RWPE2 (cell line): ENCODE measurements around the gene GPR107.
A peak's percentile ranks its signal among the peaks of the same experiment; 100 is the strongest.

Experiments used
- ATAC-seq: fragments of 200-7000 bp; cut with Tn5 transposase; 3 replicates; pipeline ENCODE4 v1.9.1; 2021; ENCODE audit warnings: low read depth
- DNase-seq: peaks from one replicate; pipeline ENCODE4 v3.0.0-alpha.2; 2020; ENCODE audit warnings: low spot score
- H3K27ac ChIP-seq: fragments of 450-650 bp; 2 replicates; pipeline ENCODE4 v1.5.1; 2017; ENCODE audit warnings: mild to moderate bottlenecking; ENCODE audit not compliant: poor library complexity, severe bottlenecking
- H3K27me3 ChIP-seq: fragments of 250-450 bp; sonication (Bioruptor Pico); 2 replicates; pipeline ENCODE4 v1.5.1; 2021; ENCODE audit warnings: mild to moderate bottlenecking, moderate library complexity; ENCODE audit not compliant: insufficient read depth, poor library complexity, severe bottlenecking
- H3K36me3 ChIP-seq: fragments of 250-450 bp; sonication (Bioruptor Pico); 2 replicates; pipeline ENCODE4 v1.5.1; 2020; ENCODE audit warnings: low read depth, mild to moderate bottlenecking, moderate library complexity
- H3K4me1 ChIP-seq: fragments of 250-450 bp; sonication (Bioruptor Pico); 2 replicates; pipeline ENCODE4 v1.5.1; 2021; ENCODE audit warnings: mild to moderate bottlenecking, moderate library complexity; ENCODE audit not compliant: insufficient read depth, poor library complexity, severe bottlenecking
- H3K4me3 ChIP-seq: fragments of 250-450 bp; sonication (Bioruptor Pico); 2 replicates; pipeline ENCODE4 v1.5.1; 2021; ENCODE audit warnings: mild to moderate bottlenecking, moderate library complexity; ENCODE audit not compliant: severe bottlenecking
- H3K9me3 ChIP-seq: fragments of 250-450 bp; sonication (Bioruptor Pico); 2 replicates; pipeline ENCODE4 v1.5.1; 2021; ENCODE audit warnings: mild to moderate bottlenecking, moderate library complexity; ENCODE audit not compliant: severe bottlenecking
- CTCF ChIP-seq: fragments of 450-650 bp; IDR thresholded peaks from one replicate; pipeline ENCODE4 v1.5.1; 2017; ENCODE audit warnings: mild to moderate bottlenecking, moderate library complexity; ENCODE audit not compliant: poor library complexity, severe bottlenecking

The GPR107 gene

DNA sequence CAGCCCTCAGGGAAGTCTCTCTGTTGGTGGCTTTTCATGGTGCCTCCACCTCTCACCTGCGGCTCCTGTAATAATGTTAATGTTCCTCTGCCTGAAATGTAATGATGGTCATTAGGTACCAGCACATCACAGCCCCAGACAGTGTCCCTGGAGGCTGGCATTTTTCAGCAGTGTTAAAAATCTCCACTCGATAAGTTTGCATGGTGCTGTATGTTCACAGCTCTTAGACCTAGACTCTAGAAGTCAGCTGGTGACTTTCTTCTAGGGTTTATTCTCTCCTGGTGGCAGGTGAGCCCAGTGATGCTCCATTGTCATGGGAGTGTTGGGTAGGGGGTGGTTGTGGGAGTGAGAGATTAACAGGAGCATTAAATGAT is 53.1 kb downstream of the GPR107 start:
- peaks cover 50% of the 10 kb centered on the region for H3K36me3 ChIP-seq
- no peak for TF ChIP-seq CTCF
- DNase-seq (no peak), ATAC-seq (peak; percentile 33; the same call in 2 of the 3 replicates)
- no peak overlapping the region for H3K4me3 ChIP-seq
- no peaks in the 10 kb centered on the region for H3K9me3 ChIP-seq
- no peak overlapping the region for H3K27ac ChIP-seq
- H3K27me3 ChIP-seq = no peaks in the 10 kb centered on the region
- H3K4me1 ChIP-seq = no peaks in the 10 kb centered on the region

DNA sequence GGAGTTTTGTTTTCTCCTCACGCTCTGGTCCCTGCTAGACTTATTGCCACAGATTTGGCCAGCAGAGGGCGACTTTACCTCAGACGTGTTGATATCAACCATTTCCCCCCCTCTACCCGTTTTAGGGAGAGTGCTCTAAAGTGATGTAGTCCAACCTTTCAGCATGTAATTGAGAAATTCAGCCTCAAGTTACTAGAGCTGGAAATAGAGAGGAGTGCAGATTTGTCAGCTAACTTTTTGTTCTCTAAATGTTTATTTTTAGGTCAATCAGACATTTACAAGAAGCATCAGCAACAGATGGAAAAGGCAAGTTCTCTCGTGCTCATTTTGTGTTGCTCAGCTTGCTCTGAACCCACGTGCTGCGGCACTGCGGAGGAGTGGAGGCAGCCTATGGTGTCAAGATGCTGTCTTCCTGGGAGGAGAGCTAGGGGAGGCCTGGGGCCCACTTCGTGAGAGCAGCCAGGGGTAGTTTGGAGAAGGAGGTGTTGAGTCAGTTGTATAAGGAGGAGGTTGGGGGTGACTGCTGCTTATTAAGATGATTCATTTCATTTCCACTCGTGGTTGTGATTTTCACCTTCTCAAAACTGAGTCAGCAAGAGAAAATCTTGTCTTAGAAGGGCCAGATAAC is 53.6 kb downstream of the GPR107 start:
- Histone ChIP-seq H3K36me3 (peaks cover 52% of the 10 kb centered on the region), H3K27ac (no peak overlapping the region), H3K4me3 (no peak overlapping the region), H3K9me3 (no peaks in the 10 kb centered on the region), H3K4me1 (no peaks in the 10 kb centered on the region), H3K27me3 (no peaks in the 10 kb centered on the region)
- peak; percentile 86 for TF ChIP-seq CTCF
- no peak for DNase-seq
- ATAC-seq = peak; percentile 71

DNA sequence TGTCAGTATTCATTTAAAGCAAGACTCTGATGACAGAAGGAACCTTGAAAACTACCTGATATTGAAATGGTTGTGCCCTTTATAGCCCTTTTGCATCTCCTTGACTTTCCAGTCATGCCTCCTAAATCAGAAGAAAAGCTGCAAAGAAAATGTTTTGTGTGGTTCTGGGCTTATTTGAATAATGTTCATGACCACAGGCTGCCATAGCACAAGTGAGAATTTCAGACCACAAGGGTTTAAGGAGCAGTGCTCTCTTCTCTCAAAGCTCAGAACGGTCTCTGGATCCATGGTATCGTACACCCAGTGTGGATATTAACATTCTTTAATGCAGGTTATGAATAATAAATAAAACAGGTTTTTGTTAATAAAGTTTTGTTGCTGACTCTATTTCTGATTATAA is 54.2 kb downstream of the GPR107 start:
- TF ChIP-seq CTCF = no peak
- DNase-seq (no peak), ATAC-seq (no peak)
- no peaks in the 10 kb centered on the region for H3K27me3 ChIP-seq
- no peaks in the 10 kb centered on the region for H3K9me3 ChIP-seq
- no peak overlapping the region for H3K27ac ChIP-seq
- peaks cover 55% of the 10 kb centered on the region for H3K36me3 ChIP-seq
- H3K4me3 ChIP-seq = no peak overlapping the region
- no peaks in the 10 kb centered on the region for H3K4me1 ChIP-seq

- ATAC-seq = no peak
- Histone ChIP-seq H3K4me1 (no peaks in the 10 kb centered on the region), H3K4me3 (no peak overlapping the region), H3K36me3 (peaks cover 47% of the 10 kb centered on the region), H3K9me3 (no peaks in the 10 kb centered on the region), H3K27ac (no peak overlapping the region), H3K27me3 (no peaks in the 10 kb centered on the region)
- TF ChIP-seq CTCF = no peak
- DNase-seq = no peak
Observed at GRCh38 chr9:130110166-130110565, 56.5 kb downstream of the GPR107 start.

GRCh38 chr9:130110596-130111021 is 56.9 kb downstream of the GPR107 start:
- TF ChIP-seq CTCF = no peak

More at GRCh38 chr9:130110596-130111021, 56.9 kb downstream of the GPR107 start:
- no peak for DNase-seq
- no peaks in the 10 kb centered on the region for H3K27me3 ChIP-seq
- H3K36me3 ChIP-seq = peaks cover 47% of the 10 kb centered on the region
- no peaks in the 10 kb centered on the region for H3K4me1 ChIP-seq
- no peak overlapping the region for H3K27ac ChIP-seq
- ATAC-seq = no peak
- H3K4me3 ChIP-seq = no peak overlapping the region
- H3K9me3 ChIP-seq = no peaks in the 10 kb centered on the region
